BE2C (cell line): Measurements from ENCODE around the gene CRIM1.

Experiments
- DNase-seq: peaks from one replicate; pipeline ENCODE4 v3.0.0-alpha.2; 2020
- H3K27me3 ChIP-seq: fragments of 250-450 bp; sonication (Bioruptor Pico); 2 replicates; pipeline ENCODE4 v1.5.1; 2020; ENCODE audit warnings: mild to moderate bottlenecking
- H3K36me3 ChIP-seq: fragments of 250-450 bp; sonication (Bioruptor Pico); 2 replicates; pipeline ENCODE4 v1.5.1; 2020; ENCODE audit warnings: mild to moderate bottlenecking
- H3K4me1 ChIP-seq: fragments of 250-450 bp; sonication (Bioruptor Pico); 2 replicates; pipeline ENCODE4 v1.5.1; 2020
- H3K4me3 ChIP-seq: 2 replicates; pipeline ENCODE4 v1.5.1; 2011; ENCODE audit warnings: low read depth, low read length
- H3K9me3 ChIP-seq: fragments of 250-450 bp; sonication (Bioruptor Pico); 2 replicates; pipeline ENCODE4 v1.5.1; 2020
- TF ChIP-seq, protein P1 (sequence below): IDR thresholded peaks from 2 replicates; pipeline ENCODE4 v1.5.1; 2012; ENCODE audit warnings: mild to moderate bottlenecking, low read depth, low read length

CRIM1 gene

GRCh38 chr2:36444216-36444936 is 88.8 kb downstream of the CRIM1 start:
- no peak for DNase-seq
- Histone ChIP-seq H3K9me3 (no peaks in the 10 kb centered on the region), H3K27me3 (peaks cover 14% of the 10 kb centered on the region), H3K4me3 (no peak overlapping the region), H3K36me3 (no peaks in the 10 kb centered on the region), H3K4me1 (no peaks in the 10 kb centered on the region)
- TF ChIP-seq, protein P1, sequence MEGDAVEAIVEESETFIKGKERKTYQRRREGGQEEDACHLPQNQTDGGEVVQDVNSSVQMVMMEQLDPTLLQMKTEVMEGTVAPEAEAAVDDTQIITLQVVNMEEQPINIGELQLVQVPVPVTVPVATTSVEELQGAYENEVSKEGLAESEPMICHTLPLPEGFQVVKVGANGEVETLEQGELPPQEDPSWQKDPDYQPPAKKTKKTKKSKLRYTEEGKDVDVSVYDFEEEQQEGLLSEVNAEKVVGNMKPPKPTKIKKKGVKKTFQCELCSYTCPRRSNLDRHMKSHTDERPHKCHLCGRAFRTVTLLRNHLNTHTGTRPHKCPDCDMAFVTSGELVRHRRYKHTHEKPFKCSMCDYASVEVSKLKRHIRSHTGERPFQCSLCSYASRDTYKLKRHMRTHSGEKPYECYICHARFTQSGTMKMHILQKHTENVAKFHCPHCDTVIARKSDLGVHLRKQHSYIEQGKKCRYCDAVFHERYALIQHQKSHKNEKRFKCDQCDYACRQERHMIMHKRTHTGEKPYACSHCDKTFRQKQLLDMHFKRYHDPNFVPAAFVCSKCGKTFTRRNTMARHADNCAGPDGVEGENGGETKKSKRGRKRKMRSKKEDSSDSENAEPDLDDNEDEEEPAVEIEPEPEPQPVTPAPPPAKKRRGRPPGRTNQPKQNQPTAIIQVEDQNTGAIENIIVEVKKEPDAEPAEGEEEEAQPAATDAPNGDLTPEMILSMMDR: no peak

DNA sequence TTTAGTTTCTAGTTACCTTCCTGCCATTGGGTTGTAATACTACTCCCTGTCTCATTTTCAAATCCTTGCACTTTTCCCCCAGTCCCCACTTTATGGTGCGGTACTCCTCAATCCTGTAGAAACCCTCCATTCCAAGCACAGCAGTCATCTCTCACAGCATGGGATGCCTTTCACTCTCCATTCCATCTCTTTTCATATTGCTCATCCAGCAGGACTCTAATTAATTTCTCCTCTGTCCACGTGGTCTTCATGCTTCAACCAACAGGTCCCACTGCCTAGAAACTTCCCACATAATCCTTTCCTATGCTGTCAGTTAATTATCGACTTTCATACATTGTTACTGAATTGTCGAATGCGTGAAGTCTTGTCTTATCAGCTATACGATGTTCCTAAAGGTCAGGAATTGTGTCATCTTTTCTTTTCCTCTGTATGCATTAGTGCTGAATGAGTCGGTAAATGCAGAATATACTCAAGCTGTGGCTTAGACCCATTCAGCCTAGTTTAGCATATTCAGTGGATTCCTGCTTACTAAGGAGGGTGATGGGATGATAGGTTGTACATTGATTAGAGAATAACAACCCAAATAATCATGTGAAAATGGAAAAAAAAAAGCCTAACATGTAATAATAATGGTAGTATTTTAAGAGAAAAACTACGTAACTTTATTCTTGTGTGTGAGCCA is 89.7 kb downstream of the CRIM1 start:
- no peaks in the 10 kb centered on the region for H3K36me3 ChIP-seq
- H3K4me3 ChIP-seq: no peak overlapping the region
- peaks cover 14% of the 10 kb centered on the region for H3K27me3 ChIP-seq
- H3K9me3 ChIP-seq: no peaks in the 10 kb centered on the region
- TF ChIP-seq, protein P1: no peak
- DNase-seq: no peak
- H3K4me1 ChIP-seq: no peaks in the 10 kb centered on the region

- Histone ChIP-seq H3K9me3 (no peaks in the 10 kb centered on the region), H3K4me3 (no peak overlapping the region), H3K4me1 (no peaks in the 10 kb centered on the region), H3K27me3 (peaks cover 7% of the 10 kb centered on the region), H3K36me3 (no peaks in the 10 kb centered on the region)
- TF ChIP-seq, protein P1: no peak
- DNase-seq: no peak
These were observed 90.7 kb downstream of the CRIM1 start for GRCh38 chr2:36446294-36446693.

DNA sequence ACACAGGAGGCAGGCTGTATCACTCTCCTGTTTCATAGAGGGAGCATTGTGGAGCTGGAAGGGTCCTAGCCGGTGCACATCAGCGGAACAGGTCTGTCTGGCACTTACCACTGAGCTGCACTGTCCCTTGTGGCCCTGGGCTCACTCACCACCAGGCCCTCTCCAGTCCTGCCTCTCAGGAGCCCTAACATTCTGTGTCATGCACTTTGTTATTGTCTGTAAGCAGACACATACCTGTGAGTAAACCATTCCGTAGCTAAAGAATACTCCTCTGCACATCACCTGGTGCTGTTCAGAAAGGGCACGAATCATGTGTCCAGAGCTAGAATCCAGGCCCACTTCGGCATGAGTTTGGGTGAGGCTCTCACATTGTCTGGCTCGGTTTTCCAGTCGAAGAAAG is 93.6 kb downstream of the CRIM1 start:
- H3K9me3 ChIP-seq: no peaks in the 10 kb centered on the region
- no peaks in the 10 kb centered on the region for H3K36me3 ChIP-seq
- TF ChIP-seq, protein P1: no peak
- no peak overlapping the region for H3K4me3 ChIP-seq
- no peak for DNase-seq
- H3K4me1 ChIP-seq: no peaks in the 10 kb centered on the region
- H3K27me3 ChIP-seq: peaks cover 4% of the 10 kb centered on the region

DNA sequence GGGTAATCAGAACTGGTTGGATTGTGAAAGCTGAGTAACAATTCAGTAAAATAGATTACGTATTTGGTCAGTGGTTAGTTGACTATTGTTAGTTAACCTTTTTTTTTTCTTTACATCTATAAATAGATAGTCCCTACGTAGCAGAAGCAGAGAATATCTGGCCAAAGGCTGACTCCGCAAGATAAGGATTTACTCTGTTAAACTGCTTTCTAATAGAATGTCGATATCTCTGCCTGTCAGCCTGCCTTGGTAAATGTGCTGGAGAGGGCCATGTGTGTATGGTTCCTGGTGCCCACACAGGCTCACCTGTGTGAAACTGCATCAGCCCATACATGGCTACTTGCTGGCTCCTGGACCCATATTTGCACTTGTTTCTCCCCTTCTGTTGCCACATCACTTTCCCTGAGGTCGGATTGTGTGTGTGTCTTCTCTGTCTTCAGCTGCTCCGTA is 94.4 kb downstream of the CRIM1 start:
- no peak for DNase-seq
- Histone ChIP-seq H3K4me3 (no peak overlapping the region), H3K36me3 (no peaks in the 10 kb centered on the region), H3K27me3 (peaks cover 4% of the 10 kb centered on the region), H3K9me3 (no peaks in the 10 kb centered on the region), H3K4me1 (no peaks in the 10 kb centered on the region)
- TF ChIP-seq, protein P1: no peak
